MM.1S (cell line): ENCODE data around the gene ELP4.

Source experiments
- DNase-seq: peaks from one replicate; pipeline ENCODE4 v3.0.0-alpha.2; 2015
- H2AFZ ChIP-seq: fragments of 300-600 bp; sonication (generic); 2 replicates; pipeline ENCODE4 v1.6.0; 2016; ENCODE audit warnings: antibody characterized with exemption, low read length
- H3F3A ChIP-seq: fragments of 300-600 bp; sonication (generic); 2 replicates; pipeline ENCODE4 v1.6.1; 2016; ENCODE audit warnings: mild to moderate bottlenecking, antibody characterized with exemption, low read length, moderate library complexity, mixed read lengths; ENCODE audit not compliant: insufficient read depth
- H3K27ac ChIP-seq: fragments of 300-600 bp; sonication (generic); 2 replicates; pipeline ENCODE4 v1.5.1; 2016; ENCODE audit warnings: mild to moderate bottlenecking, low read length
- H3K27me3 ChIP-seq: fragments of 300-600 bp; sonication (generic); replicated peaks from 2 replicates; pipeline ENCODE4 v1.6.0; 2016; ENCODE audit warnings: low read length; ENCODE audit not compliant: insufficient read depth
- H3K36me3 ChIP-seq: fragments of 300-600 bp; sonication (generic); replicated peaks from 2 replicates; pipeline ENCODE4 v1.6.1; 2016; ENCODE audit warnings: mild to moderate bottlenecking, low read length, mixed read lengths; ENCODE audit not compliant: insufficient read depth
- H3K4me1 ChIP-seq: fragments of 300-600 bp; sonication (generic); 2 replicates; pipeline ENCODE4 v1.6.1; 2016; ENCODE audit warnings: low read length, mixed read lengths
- H3K4me2 ChIP-seq: fragments of 300-600 bp; sonication (generic); 2 replicates; pipeline ENCODE4 v1.6.0; 2016; ENCODE audit warnings: low read depth, low read length
- H3K4me3 ChIP-seq: fragments of 300-600 bp; sonication (generic); 2 replicates; pipeline ENCODE4 v1.5.1; 2016; ENCODE audit warnings: low read length, mixed read lengths
- H3K79me2 ChIP-seq: fragments of 300-600 bp; sonication (generic); 2 replicates; pipeline ENCODE4 v1.6.1; 2016; ENCODE audit warnings: mixed run types, low read length, mixed read lengths
- H3K9ac ChIP-seq: fragments of 300-600 bp; sonication (generic); 2 replicates; pipeline ENCODE4 v1.6.1; 2016; ENCODE audit warnings: low read length, mixed read lengths
- H3K9me2 ChIP-seq: fragments of 300-600 bp; sonication (generic); replicated peaks from 2 replicates; pipeline ENCODE4 v1.6.1; 2016; ENCODE audit warnings: mild to moderate bottlenecking, low read length, mixed read lengths; ENCODE audit not compliant: insufficient read depth
- H3K9me3 ChIP-seq: fragments of 300-600 bp; sonication (generic); replicated peaks from 2 replicates; pipeline ENCODE4 v1.6.1; 2016; ENCODE audit warnings: mild to moderate bottlenecking, low read length, mixed read lengths; ENCODE audit not compliant: insufficient read depth
- H4K20me1 ChIP-seq: fragments of 300-600 bp; sonication (generic); 2 replicates; pipeline ENCODE4 v1.6.1; 2016; ENCODE audit warnings: mild to moderate bottlenecking, low read length, moderate library complexity, mixed read lengths; ENCODE audit not compliant: insufficient read depth
- CTCF ChIP-seq: fragments of 300-600 bp; sonication (generic); IDR thresholded peaks from 2 replicates; pipeline ENCODE4 v1.5.1; 2016; ENCODE audit warnings: antibody characterized with exemption, low read length, mixed read lengths
- EZH2 ChIP-seq: fragments of 300-600 bp; sonication (generic); optimal IDR thresholded peaks from 2 replicates; pipeline ENCODE3; 2017; ENCODE audit warnings: low read depth, mild to moderate bottlenecking, antibody characterized with exemption, low read length, mixed read lengths
- EZH2phosphoT487 ChIP-seq: fragments of 300-600 bp; sonication (generic); IDR thresholded peaks from 2 replicates; pipeline ENCODE4 v1.6.1; 2018; ENCODE audit warnings: antibody characterized with exemption, low read length

The ELP4 gene

GRCh38 chr11:31782257-31782656 is 272.7 kb downstream of the ELP4 start:
- no peak overlapping the region for H2AFZ ChIP-seq
- TF ChIP-seq CTCF = no peak

GRCh38 chr11:31783252-31783651 is 273.7 kb downstream of the ELP4 start:
- Histone ChIP-seq H2AFZ (no peak overlapping the region), H3K9me3 (no peaks in the 10 kb centered on the region), H3K9ac (no peak overlapping the region), H3F3A (no peaks in the 10 kb centered on the region), H3K9me2 (no peaks in the 10 kb centered on the region), H4K20me1 (no peaks in the 10 kb centered on the region), H3K27me3 (no peaks in the 10 kb centered on the region), H3K4me1 (no peaks in the 10 kb centered on the region), H3K79me2 (no peaks in the 10 kb centered on the region), H3K4me3 (no peak overlapping the region), H3K27ac (no peak overlapping the region), H3K36me3 (no peaks in the 10 kb centered on the region), H3K4me2 (no peak overlapping the region)
- no peak for DNase-seq
- no peak for TF ChIP-seq EZH2phosphoT487
- TF ChIP-seq EZH2 = no peak
- no peak for TF ChIP-seq CTCF

More at GRCh38 chr11:31782257-31782656, 272.7 kb downstream of the ELP4 start:
- H3K9ac ChIP-seq = no peak overlapping the region
- H3F3A ChIP-seq = no peaks in the 10 kb centered on the region
- no peaks in the 10 kb centered on the region for H4K20me1 ChIP-seq
- DNase-seq = no peak
- no peaks in the 10 kb centered on the region for H3K79me2 ChIP-seq
- H3K9me3 ChIP-seq = no peaks in the 10 kb centered on the region
- no peaks in the 10 kb centered on the region for H3K27me3 ChIP-seq
- no peak overlapping the region for H3K4me2 ChIP-seq
- H3K4me3 ChIP-seq = no peak overlapping the region
- no peaks in the 10 kb centered on the region for H3K4me1 ChIP-seq
- H3K9me2 ChIP-seq = no peaks in the 10 kb centered on the region
- no peaks in the 10 kb centered on the region for H3K36me3 ChIP-seq
- H3K27ac ChIP-seq = no peak overlapping the region

- no peaks in the 10 kb centered on the region for H3K36me3 ChIP-seq
- no peak overlapping the region for H3K4me2 ChIP-seq
- H2AFZ ChIP-seq = no peak overlapping the region
- no peaks in the 10 kb centered on the region for H3K9me3 ChIP-seq
- no peaks in the 10 kb centered on the region for H3K27me3 ChIP-seq
- no peak overlapping the region for H3K27ac ChIP-seq
- no peak for DNase-seq
- no peaks in the 10 kb centered on the region for H3K9me2 ChIP-seq
- no peak overlapping the region for H3K4me3 ChIP-seq
- no peaks in the 10 kb centered on the region for H3K4me1 ChIP-seq
- no peak overlapping the region for H3K9ac ChIP-seq
- TF ChIP-seq EZH2phosphoT487 = no peak
- no peak for TF ChIP-seq EZH2
- TF ChIP-seq CTCF = no peak
- no peaks in the 10 kb centered on the region for H3F3A ChIP-seq
- no peaks in the 10 kb centered on the region for H3K79me2 ChIP-seq
- H4K20me1 ChIP-seq = no peaks in the 10 kb centered on the region
Measured at GRCh38 chr11:31784611-31785010, 275.0 kb downstream of the ELP4 start.
